ENCODE measurements around the gene NELFCD. TPM values are rescaled to one million over a fixed set of nuclear protein-coding genes. Genes with fewer than 3 reads are reported as not detected.

The NELFCD gene
- total RNA-seq, 2 experiments from 2014 or later, result 95.7 to 97.0 TPM

GRCh38 chr20:59004493-59004762 lies 23.4 kb downstream of the NELFCD start:
- ATAC-seq (ENCODE audit: poor library complexity) (no peak), DNase-seq (peak in 12 of 14 experiments; percentile 24 to 86 (median 49))
- Mint-ChIP-seq H3K27me3 (no peaks in the 10 kb centered on the region), H3K4me1 (ENCODE audit: low read depth) (peaks cover 37% of the 10 kb centered on the region), H3K36me3 (ENCODE audit: low read depth) (peaks cover 5% of the 10 kb centered on the region), H3K9me3 (no peaks in the 10 kb centered on the region), H3K4me3 (peak overlapping the region; percentile 86), H3K27ac (peak overlapping the region; percentile 76)
- Histone ChIP-seq H3K27ac (ENCODE audit: low read depth in 1 of 2, low read length in 2 of 2) (peak overlapping the region in 1 of 2 donors; percentile 40), H3K4me1 (ENCODE audit: insufficient read depth, low read length) (peaks cover 45% of the 10 kb centered on the region), H3K4me3 (ENCODE audit: low read length) (peak overlapping the region; percentile 72), H3K9me3 (ENCODE audit: control insufficient read depth in 1 of 2, insufficient read depth in 1 of 2, low read length in 2 of 2) (no peaks in the 10 kb centered on the region), H3K36me3 (ENCODE audit: insufficient read depth, low read length) (no peaks in the 10 kb centered on the region), H3K27me3 (ENCODE audit: control insufficient read depth in 1 of 2, insufficient read depth in 2 of 2, low read length in 2 of 2) (no peaks in the 10 kb centered on the region)
- CTCF ChIA-PET, result no interaction called here
- POLR2A ChIA-PET, result interaction anchor here (2.3 kb wide), 1 partner anchor 27 kb away, joined by 17 read pairs; the partner anchor contains the start of gene ATP5F1E
- no peak for TF ChIP-seq CTCF (IDR thresholded peaks at IDR 0.05)
- intact Hi-C loops (cut with DNase I, micrococcal nuclease), result no loop called here

DNA sequence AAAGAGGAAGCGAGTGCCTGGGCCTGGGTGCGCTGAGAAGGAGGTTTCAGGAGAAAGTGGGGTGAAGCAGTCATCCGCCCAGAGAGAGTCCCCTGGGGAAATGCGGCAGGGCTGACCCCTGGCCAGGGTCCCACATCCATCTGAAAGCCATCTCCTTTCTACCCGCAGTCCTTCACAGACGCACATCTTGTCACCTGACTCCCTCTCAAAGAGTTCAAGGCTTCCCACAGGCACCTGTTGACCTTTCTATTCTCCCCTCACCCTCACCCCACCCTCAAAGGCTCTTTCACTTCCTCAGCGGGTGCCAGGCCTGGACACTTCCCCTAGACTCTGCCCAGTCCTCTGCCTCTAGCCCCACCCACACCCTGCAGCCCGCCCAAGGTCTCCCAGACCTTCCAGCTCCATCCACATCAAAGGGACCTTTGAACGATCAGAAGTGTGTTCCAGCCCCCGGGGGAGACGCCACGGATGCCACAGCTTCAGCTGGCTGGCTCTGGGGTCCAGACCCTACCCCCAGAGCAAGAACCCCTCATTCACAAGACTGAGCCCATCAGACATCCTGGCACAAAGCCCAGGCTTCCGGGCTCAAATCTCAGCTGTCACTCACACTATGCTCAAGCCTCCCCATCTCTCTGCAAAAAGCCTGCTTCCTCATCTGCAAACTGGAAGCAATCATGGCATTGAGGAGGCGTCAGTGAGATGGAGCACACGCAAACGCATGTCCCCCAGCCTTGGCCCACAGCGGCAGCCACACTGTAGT lies 23.9 kb downstream of the NELFCD start:
- peak overlapping the region; percentile 72 for H3K4me3 ChIP-seq (ENCODE audit: low read length)
- intact Hi-C loops (cut with DNase I, micrococcal nuclease), result no loop called here
- peaks cover 5% of the 10 kb centered on the region for H3K36me3 Mint-ChIP-seq (ENCODE audit: low read depth)
- DNase-seq, result peak in 12 of 14 experiments; percentile 25 to 73 (median 50)
- H3K27me3 ChIP-seq (ENCODE audit: control insufficient read depth in 1 of 2, insufficient read depth in 2 of 2, low read length in 2 of 2), result no peaks in the 10 kb centered on the region
- ChIA-PET POLR2A (interaction anchor here (0.9 to 2.3 kb wide), 2 partner anchors 8 to 27 kb away, joined by 4 to 17 read pairs; partner anchors contain the start of gene ATP5F1E), CTCF (no interaction called here)
- peak overlapping the region; percentile 86 for H3K4me3 Mint-ChIP-seq
- H3K36me3 ChIP-seq (ENCODE audit: insufficient read depth, low read length), result no peaks in the 10 kb centered on the region
- peaks cover 37% of the 10 kb centered on the region for H3K4me1 Mint-ChIP-seq (ENCODE audit: low read depth)
- H3K9me3 Mint-ChIP-seq, result no peaks in the 10 kb centered on the region
- H3K27ac Mint-ChIP-seq, result peak overlapping the region; percentile 76
- no peak for TF ChIP-seq CTCF (IDR thresholded peaks at IDR 0.05)
- H3K4me1 ChIP-seq (ENCODE audit: insufficient read depth, low read length), result peaks cover 45% of the 10 kb centered on the region
- H3K27ac ChIP-seq (ENCODE audit: low read depth in 1 of 2, low read length in 2 of 2), result peak overlapping the region; percentile 13 to 40
- no peaks in the 10 kb centered on the region for H3K9me3 ChIP-seq (ENCODE audit: control insufficient read depth in 1 of 2, insufficient read depth in 1 of 2, low read length in 2 of 2)
- no peaks in the 10 kb centered on the region for H3K27me3 Mint-ChIP-seq
- peak; percentile 49 for ATAC-seq (ENCODE audit: poor library complexity)

GRCh38 chr20:59005523-59006166 lies 24.6 kb downstream of the NELFCD start:
- H3K4me1 ChIP-seq (ENCODE audit: insufficient read depth, low read length), result peaks cover 45% of the 10 kb centered on the region
- peak overlapping the region; percentile 72 for H3K4me3 ChIP-seq (ENCODE audit: low read length)
- peaks cover 5% of the 10 kb centered on the region for H3K36me3 Mint-ChIP-seq (ENCODE audit: low read depth)
- ChIA-PET POLR2A (interaction anchor here (0.9 to 2.3 kb wide), 2 partner anchors 9 to 26 kb away, joined by 4 to 17 read pairs; partner anchors contain the start of gene ATP5F1E), CTCF (no interaction called here)
- intact Hi-C loops (cut with DNase I, micrococcal nuclease), result no loop called here
- H3K27me3 ChIP-seq (ENCODE audit: control insufficient read depth in 1 of 2, insufficient read depth in 2 of 2, low read length in 2 of 2), result no peaks in the 10 kb centered on the region
- H3K27ac Mint-ChIP-seq, result peak overlapping the region; percentile 76
- no peak for TF ChIP-seq CTCF (IDR thresholded peaks at IDR 0.05)
- ATAC-seq (ENCODE audit: poor library complexity), result no peak
- H3K36me3 ChIP-seq (ENCODE audit: insufficient read depth, low read length), result no peaks in the 10 kb centered on the region
- peaks cover 42% of the 10 kb centered on the region for H3K4me1 Mint-ChIP-seq (ENCODE audit: low read depth)
- no peaks in the 10 kb centered on the region for H3K27me3 Mint-ChIP-seq
- DNase-seq, result no peak
- H3K4me3 Mint-ChIP-seq, result peak overlapping the region; percentile 86
- no peaks in the 10 kb centered on the region for H3K9me3 ChIP-seq (ENCODE audit: control insufficient read depth in 1 of 2, insufficient read depth in 1 of 2, low read length in 2 of 2)
- H3K27ac ChIP-seq (ENCODE audit: low read depth in 1 of 2, low read length in 2 of 2), result peak overlapping the region; percentile 12 to 13
- no peaks in the 10 kb centered on the region for H3K9me3 Mint-ChIP-seq

Measured in CD4-positive, alpha-beta T cell (primary cell).